Measurements from ENCODE around the gene ANAPC4.
"Not testable (repeated sequence)": the region's sequence is repeated elsewhere in the genome, so short reads cannot be mapped to it uniquely, and the experiment has no call there.

The ANAPC4 gene, protein sequence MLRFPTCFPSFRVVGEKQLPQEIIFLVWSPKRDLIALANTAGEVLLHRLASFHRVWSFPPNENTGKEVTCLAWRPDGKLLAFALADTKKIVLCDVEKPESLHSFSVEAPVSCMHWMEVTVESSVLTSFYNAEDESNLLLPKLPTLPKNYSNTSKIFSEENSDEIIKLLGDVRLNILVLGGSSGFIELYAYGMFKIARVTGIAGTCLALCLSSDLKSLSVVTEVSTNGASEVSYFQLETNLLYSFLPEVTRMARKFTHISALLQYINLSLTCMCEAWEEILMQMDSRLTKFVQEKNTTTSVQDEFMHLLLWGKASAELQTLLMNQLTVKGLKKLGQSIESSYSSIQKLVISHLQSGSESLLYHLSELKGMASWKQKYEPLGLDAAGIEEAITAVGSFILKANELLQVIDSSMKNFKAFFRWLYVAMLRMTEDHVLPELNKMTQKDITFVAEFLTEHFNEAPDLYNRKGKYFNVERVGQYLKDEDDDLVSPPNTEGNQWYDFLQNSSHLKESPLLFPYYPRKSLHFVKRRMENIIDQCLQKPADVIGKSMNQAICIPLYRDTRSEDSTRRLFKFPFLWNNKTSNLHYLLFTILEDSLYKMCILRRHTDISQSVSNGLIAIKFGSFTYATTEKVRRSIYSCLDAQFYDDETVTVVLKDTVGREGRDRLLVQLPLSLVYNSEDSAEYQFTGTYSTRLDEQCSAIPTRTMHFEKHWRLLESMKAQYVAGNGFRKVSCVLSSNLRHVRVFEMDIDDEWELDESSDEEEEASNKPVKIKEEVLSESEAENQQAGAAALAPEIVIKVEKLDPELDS

DNA sequence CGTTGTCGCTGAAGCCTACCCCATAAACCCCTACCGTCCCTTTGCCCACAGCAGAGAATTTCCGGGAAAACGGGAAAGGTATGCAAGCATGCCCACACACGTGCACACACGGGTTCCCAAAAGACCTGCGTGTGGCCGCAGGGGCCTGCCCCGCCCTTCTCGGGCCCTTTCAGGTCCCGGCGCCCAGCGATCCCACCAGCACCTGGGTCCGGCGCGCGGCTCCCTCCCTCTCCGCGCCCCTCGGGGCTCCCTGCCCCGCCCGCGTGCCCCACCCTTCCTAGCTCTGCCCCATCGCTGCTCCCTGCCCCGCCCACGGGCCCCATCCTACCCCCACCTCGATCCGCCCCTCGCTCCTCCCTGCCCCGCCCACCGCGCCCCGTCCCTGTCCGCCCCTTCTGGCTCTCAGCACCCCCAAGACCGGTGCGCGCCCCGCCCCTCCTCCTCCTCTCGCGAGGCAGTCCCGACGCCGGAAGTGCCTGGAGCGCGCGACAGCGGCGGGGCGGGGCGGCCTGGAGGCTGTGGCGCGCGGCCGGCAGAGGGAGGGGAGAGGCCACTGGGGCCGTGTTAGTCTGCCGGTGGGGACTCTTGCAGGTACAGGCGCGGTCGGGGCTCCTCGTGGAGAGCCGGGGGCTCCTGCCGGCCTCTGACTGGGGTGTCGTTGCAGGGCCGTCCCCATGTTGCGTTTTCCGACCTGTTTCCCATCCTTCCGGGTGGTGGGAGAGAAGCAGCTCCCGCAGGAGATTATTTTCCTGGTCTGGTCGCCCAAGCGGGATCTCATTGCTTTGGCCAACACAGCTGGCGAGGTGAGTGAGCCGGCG, at the start of gene ANAPC4:
TSS of gene ANAPC4 (plus strand) at position 510 of the 818 bp plus-strand sequence. CDS start at position 675, 165 bp downstream.
- DNase-seq = peak; percentile 75

DNA sequence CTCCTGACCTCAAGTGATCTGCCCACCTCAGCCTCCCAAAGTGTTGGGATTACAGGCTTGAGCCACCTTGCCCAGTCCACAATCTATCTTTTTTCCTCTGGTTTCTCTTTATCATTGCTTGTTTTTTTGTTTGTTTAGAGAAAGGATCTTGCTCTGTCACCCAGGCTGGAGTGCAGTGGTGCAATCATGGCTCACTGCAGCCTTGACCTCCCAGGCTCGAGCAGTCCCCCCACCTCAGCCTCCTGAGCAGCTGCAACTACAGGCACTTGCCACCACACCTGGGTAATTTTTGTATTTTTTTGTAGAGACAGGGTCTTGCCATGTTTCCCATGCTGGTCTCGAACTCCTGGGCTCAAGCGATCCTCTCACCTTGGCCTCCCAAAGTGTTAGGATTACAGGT, 48.6 kb upstream of the ANAPC4 start:
- DNase-seq = not testable (repeated sequence)

DNA sequence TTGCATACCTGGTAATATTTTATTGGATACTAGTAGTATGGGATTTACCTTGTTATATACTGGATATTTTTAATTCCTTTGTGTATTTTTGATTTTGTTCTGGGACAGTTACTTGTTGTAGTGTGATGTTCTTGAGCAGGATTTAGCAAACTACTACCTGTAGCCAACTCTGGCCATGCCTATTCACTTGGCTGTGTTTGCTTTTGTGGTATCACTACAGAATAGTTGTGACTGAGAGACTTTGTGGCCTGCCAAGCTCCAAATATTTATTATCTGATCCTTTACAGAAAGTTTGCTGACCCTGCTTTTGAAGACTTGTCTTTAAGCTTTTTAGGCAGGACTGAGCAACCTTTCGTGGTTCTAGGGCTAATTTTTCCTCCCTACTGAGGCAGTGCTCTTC, 46.7 kb upstream of the ANAPC4 start:
- no peak for DNase-seq

DNA sequence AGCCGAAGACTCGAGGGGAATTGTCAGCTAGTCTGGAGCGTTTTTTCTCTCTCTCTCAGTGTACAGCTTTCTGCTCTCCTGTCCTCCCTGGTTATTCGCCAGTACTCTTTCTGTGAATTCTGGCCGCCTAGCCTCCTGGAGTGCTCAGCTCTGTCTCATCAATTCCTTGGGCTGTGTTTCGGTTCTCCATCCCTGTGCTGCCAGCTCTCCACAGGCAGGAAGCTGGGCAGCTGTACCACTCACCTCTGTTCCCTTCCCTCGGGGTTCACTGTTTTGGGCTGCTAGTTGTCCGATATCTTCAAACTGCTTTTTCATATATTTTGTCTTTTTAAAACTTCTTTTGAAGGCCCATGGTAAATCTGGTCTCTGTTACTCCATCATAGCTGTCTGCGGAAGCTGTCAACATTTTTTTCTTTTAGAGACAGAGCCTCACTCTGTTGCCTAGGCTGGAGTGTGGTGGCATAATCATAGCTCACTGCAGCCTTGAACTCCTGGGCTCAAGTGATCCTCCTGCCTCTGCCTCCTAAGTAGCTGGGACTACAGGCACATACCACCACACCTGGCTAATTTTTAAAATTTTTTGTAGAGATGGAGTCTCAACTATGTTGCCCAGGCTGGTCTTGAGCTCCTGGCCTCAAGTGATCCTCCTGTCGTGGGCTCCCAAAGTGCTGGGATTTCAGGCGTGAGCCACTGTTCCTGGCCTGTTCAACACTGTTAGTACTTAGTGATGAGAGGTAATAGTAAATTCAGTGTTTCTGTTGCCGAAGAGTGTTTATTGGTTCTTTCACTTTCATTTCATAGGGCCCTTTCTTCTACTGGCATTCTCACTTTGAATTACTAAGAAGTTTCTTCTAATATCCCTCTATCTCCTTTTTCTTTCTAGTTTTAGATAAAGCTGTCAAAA, 45.9 kb upstream of the ANAPC4 start:
- DNase-seq = no peak

DNA sequence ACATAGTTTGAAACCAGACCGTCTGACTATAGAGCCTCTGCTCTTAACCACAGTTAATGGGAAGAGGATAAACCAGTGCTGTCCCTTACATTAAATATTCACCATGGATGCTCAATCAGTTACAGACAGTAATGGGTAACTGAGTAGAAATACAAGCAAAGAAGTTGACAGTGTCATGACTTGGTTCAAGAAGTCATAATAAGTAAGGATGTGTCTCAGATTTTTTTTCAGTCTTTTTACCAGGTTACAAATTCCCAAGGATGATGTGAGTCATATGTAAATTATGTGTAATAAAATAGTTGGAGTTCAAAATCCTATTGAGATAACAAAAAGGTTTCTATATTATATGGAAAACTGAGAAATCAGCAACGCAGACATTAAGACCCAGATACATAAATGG, 33.4 kb upstream of the ANAPC4 start:
- DNase-seq = no peak

DNA sequence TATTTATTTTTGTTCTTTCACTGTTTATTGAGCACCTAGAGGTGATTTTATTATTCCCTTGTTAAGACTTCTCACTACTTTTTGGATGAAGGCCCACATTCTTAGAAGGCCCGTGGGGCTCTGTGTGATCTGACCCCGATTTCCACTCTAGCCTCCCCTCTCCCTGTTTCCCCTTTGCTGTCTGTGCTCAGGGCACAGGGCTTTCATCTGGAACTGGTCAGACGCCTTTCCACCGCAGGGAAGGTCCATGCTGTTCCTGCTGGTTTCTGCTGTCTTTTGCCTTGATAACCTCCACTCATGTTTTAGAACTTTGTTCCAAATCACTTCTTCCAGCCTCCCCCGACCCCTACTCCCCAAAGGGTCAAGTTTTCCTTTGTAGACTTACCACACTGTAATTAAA, 31.3 kb upstream of the ANAPC4 start:
- DNase-seq = no peak

DNA sequence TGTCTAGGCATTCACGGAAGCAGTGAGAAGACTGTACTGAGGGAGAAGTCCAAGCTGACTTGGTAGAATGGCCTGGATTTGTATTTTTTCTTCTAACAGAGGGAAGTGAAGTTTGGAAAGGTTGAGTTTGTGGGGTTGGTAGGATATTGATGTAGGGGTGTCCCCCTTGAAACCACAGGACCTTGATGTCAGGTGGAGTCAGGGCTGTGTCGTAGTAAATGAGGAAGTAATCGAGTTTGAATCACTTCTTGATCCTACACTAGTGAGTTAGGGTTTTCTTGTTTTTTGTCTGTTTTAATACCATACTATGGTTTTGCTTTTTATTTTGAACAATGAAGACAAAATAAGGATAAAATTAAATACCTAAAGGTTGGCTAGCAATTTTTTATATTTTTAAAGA, 30.1 kb upstream of the ANAPC4 start:
- DNase-seq = no peak

DNA sequence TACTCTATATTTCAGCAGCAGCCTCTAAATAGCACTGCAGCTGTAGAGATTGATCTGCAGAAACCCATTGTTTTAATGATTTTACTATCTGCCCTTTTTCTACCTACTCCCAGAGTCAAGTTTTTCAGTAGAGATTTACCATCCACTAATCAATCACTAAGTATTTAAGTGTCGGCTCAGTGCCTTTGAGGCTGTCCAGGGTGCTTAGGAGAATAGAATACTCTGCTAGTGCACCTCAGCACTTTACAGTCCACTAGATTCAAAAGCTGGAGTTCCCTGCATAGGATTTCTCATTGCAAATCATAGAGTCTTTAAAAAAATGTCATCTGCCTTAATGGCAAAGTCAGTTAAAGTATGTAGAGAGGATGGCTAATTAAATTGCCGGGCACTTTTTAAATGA, 29.6 kb upstream of the ANAPC4 start:
- DNase-seq = no peak

DNA sequence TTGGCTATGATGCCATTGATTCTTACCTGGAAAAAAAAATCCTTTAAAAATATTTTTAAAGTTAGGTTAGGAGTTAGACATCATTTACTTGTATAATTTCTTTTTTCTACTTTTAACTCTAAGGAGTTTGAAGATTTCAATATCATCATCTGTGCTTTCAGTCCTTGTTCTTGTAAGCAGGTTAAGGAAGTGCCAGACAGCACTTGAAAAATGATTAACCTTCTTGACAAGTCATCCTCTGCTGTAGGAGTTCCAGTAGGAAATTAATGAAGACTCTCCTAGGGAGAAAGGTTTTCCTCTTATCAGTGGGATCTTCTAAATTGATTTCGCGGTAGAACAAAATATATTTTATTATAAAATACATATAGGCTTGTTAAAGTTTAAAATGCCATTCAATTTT, 29.1 kb upstream of the ANAPC4 start:
- DNase-seq = no peak

DNA sequence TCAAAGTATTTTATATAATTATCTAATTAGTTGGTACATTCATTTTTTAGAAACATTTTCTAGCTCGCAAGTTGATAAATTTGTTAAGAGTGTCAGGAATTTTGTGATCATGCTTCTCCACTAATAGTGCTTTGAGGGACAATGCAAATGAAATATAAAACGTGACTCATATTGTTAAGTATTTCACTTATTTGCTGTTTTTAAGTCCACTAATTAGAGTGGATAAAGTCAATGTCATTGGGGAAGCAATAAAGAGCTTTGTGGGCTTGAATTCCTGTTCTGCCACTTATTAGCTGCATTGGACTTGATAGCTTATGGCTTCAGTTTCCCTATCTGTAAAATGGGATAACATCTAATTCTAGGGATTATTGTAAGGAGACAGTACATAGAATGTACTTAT, 26.5 kb upstream of the ANAPC4 start:
- no peak for DNase-seq

DNA sequence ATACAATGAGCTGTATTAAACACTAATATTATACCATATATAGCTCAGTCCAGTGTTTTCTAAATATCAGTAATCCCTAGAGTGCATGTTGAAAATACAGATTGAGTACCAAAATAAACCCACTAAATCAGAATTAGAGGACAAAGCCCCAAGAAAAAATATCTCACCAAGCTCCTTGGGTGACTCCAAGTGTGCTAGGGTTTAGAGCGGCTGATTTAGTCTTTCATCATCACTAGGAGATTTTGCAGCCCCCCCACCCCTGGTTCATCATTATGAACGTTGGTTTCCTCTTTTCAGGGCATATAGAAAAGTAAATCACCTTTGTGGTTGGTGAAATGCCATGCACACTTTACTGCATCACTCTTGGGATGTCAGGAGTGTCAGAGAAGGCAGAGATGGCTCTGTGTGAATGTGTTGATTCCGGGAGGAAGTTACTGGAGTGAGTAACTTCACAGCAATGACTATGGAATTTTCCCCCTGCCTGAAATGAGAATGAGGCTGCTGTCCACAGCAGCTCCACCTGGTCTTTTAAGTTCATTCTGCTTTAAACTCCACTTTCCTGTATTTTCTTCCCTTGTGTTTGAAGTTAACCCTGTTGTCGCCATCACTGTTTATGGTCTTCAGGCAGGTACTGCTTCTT, 25.2 kb upstream of the ANAPC4 start:
- DNase-seq = no peak

DNA sequence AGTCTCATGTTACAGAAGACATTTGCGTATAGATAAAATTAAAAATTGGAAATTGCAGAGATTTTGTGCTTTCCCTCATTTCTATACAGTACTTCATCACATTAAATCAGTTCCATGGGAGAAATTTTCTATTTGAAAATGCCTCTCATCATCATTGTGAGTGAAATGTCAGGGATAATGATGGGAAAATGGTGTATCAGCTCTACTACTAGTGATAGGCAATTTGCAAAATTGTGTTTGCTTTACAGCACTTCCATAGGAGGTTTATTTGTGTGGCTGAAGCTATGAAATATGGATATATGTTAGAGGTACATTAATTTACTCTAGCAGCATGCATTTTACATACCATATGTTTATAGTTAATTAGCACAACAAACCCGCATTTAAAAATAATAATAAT, 21.0 kb upstream of the ANAPC4 start:
- no peak for DNase-seq

DNA sequence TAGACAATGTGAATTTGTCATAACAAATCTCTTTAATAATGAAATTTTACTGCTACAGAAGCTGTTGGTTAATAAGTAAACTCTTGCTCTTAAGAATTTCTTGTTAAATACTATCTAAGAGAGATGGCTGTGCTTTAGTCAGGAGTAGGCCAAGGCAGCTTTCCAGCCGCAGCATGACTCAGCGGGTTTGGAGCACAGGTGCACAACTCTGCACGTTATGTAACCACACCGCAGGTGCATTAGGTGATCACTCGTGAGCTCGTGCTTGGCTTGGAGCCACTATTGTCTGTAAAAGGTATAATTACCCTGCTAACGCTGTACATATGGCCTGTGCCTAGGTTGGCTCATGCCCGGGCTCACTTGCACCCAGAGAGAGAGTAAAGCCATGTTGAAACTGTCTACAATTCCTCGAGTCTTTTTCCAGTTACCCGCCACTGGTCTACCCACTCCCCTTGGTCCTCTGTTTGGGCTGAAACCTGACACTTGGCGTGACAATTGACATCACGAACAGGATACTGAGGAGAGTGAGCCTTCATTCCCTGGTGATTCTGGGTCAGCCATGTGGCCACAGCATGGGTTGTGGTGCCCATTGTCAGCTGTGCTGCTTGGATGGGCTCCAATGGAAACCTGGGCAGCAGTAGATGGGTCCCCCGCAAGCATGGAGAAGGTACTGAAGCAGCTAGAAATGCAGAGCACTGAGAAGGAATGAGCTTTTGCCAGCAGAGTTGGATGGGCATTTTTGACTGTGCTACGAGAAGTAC, 18.4 kb upstream of the ANAPC4 start:
- DNase-seq = no peak

DNA sequence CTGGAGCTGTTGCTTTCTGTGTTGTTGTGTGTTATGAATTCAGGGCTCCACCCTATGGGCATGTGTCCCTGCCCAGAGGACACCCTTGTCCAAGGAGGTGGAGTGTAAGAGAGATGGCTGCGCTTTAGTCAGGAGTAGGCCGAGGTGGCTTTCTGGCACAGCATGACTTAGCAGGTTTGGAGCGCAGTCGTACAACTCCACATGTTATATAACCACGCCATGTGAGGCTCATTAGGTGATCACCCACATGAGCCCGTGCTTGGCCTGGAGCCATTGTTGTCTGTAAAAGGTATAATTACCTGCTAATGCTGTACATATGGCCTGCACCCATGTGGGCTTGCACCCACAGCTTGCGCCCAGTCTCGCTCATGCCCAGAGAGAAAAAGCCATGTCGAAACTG, 15.8 kb upstream of the ANAPC4 start:
- DNase-seq = no peak

DNA sequence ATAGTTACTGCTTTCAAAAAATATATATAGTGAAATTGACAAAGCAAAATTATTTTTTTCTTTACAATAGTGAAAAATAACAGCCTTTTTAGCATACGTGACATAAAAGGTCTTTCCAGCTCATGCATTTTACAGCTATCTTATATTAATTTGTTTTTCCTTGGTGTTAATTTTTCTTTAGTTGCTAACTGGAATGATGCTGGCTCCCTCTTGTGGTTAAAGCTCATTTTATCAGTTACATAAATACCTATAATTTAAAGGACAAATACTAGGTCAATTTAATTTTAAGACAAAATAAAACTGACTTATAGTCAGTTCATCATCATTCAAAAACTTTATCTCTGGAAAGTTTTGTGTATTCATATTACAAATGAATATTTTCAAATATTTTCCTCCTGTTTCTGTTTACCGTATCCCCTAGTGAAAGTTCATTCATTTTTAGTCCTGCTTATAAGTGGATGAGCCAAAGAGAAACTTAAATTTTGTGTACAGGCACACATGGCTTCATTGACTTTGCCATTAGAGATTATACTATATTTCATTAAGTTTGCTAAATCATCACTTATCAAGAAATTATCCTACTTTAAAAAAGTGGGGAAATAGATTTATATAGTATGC, 9.9 kb upstream of the ANAPC4 start:
- peak; percentile 19 for DNase-seq

DNA sequence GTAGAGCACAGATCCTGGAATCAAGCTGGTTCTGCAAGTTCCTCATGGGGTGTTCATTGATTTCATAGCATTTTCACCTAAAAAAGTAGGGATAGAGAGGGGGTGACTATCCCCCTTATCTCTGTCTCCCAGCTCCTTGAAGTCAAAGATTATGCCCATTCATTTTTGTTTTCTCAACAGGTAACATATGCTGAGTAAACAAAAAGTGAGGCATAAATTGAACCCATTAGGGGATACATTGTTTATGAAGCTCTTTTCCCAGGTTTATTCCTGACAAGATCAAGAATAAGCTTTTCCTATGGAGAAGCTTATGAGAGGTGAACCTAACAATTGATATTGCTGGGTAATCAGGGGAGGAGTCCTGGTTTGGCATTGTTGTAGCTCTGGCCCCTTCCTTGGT, 9.2 kb upstream of the ANAPC4 start:
- no peak for DNase-seq

DNA sequence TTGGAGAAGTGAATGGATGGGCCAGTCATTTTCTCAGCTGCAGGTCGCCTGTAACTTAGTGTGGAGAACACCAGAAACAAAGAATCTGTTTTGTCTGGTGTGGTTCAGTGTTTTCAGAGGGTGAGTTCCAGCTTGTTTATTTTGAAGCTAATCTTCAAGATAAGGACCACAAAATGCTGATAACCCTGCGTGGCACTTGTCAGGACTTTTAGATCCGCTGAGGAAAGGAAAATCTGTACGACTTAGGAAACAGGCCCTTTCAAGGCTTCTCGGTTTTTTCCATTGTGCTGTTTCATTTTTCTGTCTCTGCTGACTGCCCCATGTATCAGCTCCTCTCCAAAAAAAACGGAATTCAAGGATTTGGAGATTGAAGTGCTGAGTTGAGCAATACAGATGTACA, 8.7 kb upstream of the ANAPC4 start:
- DNase-seq = no peak

DNA sequence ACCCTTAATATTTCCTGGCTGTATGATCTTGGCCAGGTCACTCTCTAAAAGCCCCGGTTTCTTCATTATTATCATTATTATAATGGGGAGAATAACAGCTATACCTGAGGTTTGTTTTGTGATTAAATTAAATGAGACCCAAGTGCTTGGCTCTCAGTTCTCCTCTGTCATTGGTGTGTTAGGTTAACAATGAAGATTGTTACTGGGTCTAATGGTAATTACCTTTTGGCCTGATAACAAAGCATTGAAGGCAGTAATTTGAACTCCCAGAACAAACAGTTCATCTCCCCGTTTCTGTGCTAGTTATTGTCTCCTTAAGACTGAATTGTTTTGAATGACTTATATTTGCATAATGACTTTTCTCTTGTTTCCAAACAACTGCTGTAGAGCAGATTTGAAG, 6.8 kb upstream of the ANAPC4 start:
- DNase-seq = peak; percentile 64

DNA sequence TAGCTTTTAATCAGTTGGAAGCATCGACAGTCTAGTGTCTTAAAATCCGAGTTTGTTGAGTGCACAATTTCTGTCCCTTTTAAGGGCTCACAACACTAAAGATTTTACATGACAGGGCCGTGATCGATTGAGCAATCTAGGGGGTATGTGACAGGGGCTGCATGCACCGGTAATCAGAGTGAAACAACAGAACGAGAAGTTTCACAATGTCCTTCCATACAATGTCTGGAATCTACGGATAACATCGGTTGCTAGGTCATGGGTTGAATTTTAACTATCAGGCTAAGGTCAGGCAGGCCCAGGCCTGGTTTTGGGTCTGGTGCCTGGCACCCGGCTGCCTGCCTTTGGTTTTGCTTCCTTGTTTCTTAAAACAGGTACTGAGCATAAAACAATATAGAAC, 4.5 kb upstream of the ANAPC4 start:
- DNase-seq = not testable (repeated sequence)
